Stomach (tissue), 4 donors: ENCODE results near the gene MSGN1.

Experiments
- EP300 ChIP-seq: sonication (generic); formaldehyde crosslinking; IDR thresholded peaks from one replicate; pipeline ENCODE4 v1.6.1; 2017; ENCODE audit warnings: antibody characterized with exemption
- POLR2A ChIP-seq, 4 donors: fragments of 450-650 bp; IDR thresholded peaks; one replicate each; pipeline ENCODE4 v1.6.1; 2016; ENCODE audit warnings: antibody characterized with exemption in 4 of 4, control low read depth in 2 of 4, mild to moderate bottlenecking in 1 of 4, moderate library complexity in 1 of 4
- POLR2AphosphoS5 ChIP-seq, 3 donors: sonication (generic); formaldehyde crosslinking; IDR thresholded peaks; one replicate each; pipeline ENCODE4 v1.6.1; 2016; ENCODE audit warnings: antibody characterized with exemption in 3 of 3
- TF ChIP-seq, protein P1 (sequence below), 7 experiments: fragments of 450-650 bp in 4 of 7; fragments of 200-600 bp in 3 of 7; sonication (generic) in 3 of 7; IDR thresholded peaks; one replicate each; pipeline ENCODE4 v1.5.1; 2016 to 2019; ENCODE audit warnings: antibody characterized with exemption in 7 of 7, control low read depth in 2 of 7, mild to moderate bottlenecking in 1 of 7

GRCh38 chr2:17857021-17857420 lies 40.8 kb downstream of the MSGN1 start:
- TF ChIP-seq, protein P1, sequence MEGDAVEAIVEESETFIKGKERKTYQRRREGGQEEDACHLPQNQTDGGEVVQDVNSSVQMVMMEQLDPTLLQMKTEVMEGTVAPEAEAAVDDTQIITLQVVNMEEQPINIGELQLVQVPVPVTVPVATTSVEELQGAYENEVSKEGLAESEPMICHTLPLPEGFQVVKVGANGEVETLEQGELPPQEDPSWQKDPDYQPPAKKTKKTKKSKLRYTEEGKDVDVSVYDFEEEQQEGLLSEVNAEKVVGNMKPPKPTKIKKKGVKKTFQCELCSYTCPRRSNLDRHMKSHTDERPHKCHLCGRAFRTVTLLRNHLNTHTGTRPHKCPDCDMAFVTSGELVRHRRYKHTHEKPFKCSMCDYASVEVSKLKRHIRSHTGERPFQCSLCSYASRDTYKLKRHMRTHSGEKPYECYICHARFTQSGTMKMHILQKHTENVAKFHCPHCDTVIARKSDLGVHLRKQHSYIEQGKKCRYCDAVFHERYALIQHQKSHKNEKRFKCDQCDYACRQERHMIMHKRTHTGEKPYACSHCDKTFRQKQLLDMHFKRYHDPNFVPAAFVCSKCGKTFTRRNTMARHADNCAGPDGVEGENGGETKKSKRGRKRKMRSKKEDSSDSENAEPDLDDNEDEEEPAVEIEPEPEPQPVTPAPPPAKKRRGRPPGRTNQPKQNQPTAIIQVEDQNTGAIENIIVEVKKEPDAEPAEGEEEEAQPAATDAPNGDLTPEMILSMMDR (IDR thresholded peaks at IDR 0.05): no peak
- TF ChIP-seq POLR2A (IDR thresholded peaks at IDR 0.05) (no peak), POLR2AphosphoS5 (IDR thresholded peaks at IDR 0.05) (no peak), EP300 (no peak)
